Measurements from ENCODE around the gene PPHLN1. TPM values are rescaled to one million over a fixed set of nuclear protein-coding genes. Genes with fewer than 3 reads are reported as not detected.

PPHLN1 gene
- polyA plus RNA-seq, 3 donors, result 40.7 to 74.8 (median 68.7) TPM

DNA sequence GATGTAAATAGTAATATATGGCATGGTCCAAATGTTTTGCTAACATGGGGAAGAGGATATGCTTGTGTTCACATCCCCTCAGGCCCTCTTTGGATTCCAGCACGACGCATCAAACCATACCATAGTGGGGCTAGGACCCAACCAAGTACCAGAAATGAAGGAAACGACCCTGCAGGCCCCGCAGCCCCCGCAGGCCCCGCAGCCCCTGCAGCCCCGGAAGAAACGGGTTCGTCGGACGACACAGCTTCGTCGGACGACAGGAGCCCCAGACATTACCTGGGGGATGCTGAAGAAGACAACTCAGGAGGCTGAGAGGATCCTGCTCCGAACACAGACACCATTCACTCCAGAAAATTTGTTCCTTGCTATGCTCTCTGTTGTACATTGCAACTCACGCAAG is 119.9 kb downstream of the PPHLN1 start:
- Histone ChIP-seq H3K27me3 (ENCODE audit: control insufficient read depth in 2 of 2, insufficient read depth in 2 of 2, low read length in 2 of 2) (no peaks in the 10 kb centered on the region), H3K4me2 (replicated peaks; ENCODE audit: extremely low read depth, low read length, poor library complexity, severe bottlenecking) (no peak overlapping the region), H3K4me1 (ENCODE audit: control insufficient read depth in 1 of 2, insufficient read depth in 2 of 2, low read length in 2 of 2) (no peaks in the 10 kb centered on the region), H3K36me3 (replicated peaks in 1 of 2; ENCODE audit: control insufficient read depth in 1 of 2, insufficient read depth in 2 of 2, low read length in 2 of 2) (peaks cover 40 to 94% of the 10 kb centered on the region in 2 donors), H4K20me1 (ENCODE audit: insufficient read depth, low read length) (no peaks in the 10 kb centered on the region), H3K9me3 (replicated peaks in 1 of 2; ENCODE audit: control insufficient read depth in 1 of 2, insufficient read depth in 1 of 2, low read length in 2 of 2) (peaks cover 0 to 2% of the 10 kb centered on the region in 2 donors), H3K79me2 (ENCODE audit: insufficient read depth, low read length) (no peaks in the 10 kb centered on the region), H2AFZ (ENCODE audit: insufficient read depth, low read depth, low read length, poor library complexity, severe bottlenecking) (no peak overlapping the region), H3K27ac (ENCODE audit: low read depth in 1 of 2, low read length in 2 of 2) (no peak overlapping the region), H3K9ac (ENCODE audit: insufficient read depth, low read length, poor library complexity, severe bottlenecking) (no peak overlapping the region), H3K4me3 (replicated peaks in 1 of 3; ENCODE audit: low read depth in 2 of 3, low read length in 3 of 3) (no peak overlapping the region)
- Mint-ChIP-seq H3K4me1 (no peaks in the 10 kb centered on the region), H3K9me3 (peaks cover 0 to 3% (median 2%) of the 10 kb centered on the region in 7 donors), H3K27ac (peak overlapping the region in 1 of 7 donors; percentile 56), H3K4me3 (no peak overlapping the region), H3K36me3 (peaks cover 68 to 83% of the 10 kb centered on the region in 2 donors), H3K27me3 (ENCODE audit: low read depth in 3 of 3) (peaks cover 0 to 2% (median 0%) of the 10 kb centered on the region in 3 donors)
- intact Hi-C loops (cut with micrococcal nuclease), result no loop called here
- DNase-seq, result no peak
- TF ChIP-seq, protein P1, sequence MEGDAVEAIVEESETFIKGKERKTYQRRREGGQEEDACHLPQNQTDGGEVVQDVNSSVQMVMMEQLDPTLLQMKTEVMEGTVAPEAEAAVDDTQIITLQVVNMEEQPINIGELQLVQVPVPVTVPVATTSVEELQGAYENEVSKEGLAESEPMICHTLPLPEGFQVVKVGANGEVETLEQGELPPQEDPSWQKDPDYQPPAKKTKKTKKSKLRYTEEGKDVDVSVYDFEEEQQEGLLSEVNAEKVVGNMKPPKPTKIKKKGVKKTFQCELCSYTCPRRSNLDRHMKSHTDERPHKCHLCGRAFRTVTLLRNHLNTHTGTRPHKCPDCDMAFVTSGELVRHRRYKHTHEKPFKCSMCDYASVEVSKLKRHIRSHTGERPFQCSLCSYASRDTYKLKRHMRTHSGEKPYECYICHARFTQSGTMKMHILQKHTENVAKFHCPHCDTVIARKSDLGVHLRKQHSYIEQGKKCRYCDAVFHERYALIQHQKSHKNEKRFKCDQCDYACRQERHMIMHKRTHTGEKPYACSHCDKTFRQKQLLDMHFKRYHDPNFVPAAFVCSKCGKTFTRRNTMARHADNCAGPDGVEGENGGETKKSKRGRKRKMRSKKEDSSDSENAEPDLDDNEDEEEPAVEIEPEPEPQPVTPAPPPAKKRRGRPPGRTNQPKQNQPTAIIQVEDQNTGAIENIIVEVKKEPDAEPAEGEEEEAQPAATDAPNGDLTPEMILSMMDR (IDR thresholded peaks at IDR 0.05), result no peak
- WGBS (ENCODE audit: insufficient coverage), result 100% methylated on average over 3 of the region's 16 CpGs

DNA sequence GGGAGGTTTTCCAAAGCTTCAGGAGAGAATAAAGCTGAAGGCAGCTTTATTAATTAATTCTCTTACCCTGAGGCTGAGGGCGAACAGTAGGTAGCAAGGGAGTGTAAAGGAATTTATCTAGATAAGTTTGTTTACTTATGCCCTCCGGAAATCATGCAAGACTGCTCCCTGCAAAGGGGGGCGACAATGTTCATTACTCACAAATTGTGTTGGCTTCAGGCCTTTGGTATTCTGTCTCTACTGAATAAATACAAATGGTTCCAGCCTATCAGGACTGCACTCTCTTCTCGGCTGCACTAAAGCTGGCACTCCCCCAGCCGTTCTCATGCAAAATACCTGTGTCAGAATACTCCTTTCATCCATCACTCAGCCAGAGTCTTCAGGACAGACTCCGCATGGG is 120.8 kb downstream of the PPHLN1 start:
- WGBS (ENCODE audit: insufficient coverage), result 91% methylated on average over 3 of the region's 6 CpGs
- no peak overlapping the region for H3K4me3 Mint-ChIP-seq
- Histone ChIP-seq H3K4me3 (replicated peaks in 1 of 3; ENCODE audit: low read depth in 2 of 3, low read length in 3 of 3) (no peak overlapping the region), H3K36me3 (replicated peaks in 1 of 2; ENCODE audit: control insufficient read depth in 1 of 2, insufficient read depth in 2 of 2, low read length in 2 of 2) (peaks cover 39 to 86% of the 10 kb centered on the region in 2 donors), H3K79me2 (ENCODE audit: insufficient read depth, low read length) (no peaks in the 10 kb centered on the region), H4K20me1 (ENCODE audit: insufficient read depth, low read length) (no peaks in the 10 kb centered on the region), H3K27ac (ENCODE audit: low read depth in 1 of 2, low read length in 2 of 2) (no peak overlapping the region), H3K9me3 (replicated peaks in 1 of 2; ENCODE audit: control insufficient read depth in 1 of 2, insufficient read depth in 1 of 2, low read length in 2 of 2) (peaks cover 0 to 2% of the 10 kb centered on the region in 2 donors), H3K9ac (ENCODE audit: insufficient read depth, low read length, poor library complexity, severe bottlenecking) (no peak overlapping the region), H2AFZ (ENCODE audit: insufficient read depth, low read depth, low read length, poor library complexity, severe bottlenecking) (no peak overlapping the region), H3K27me3 (ENCODE audit: control insufficient read depth in 2 of 2, insufficient read depth in 2 of 2, low read length in 2 of 2) (no peaks in the 10 kb centered on the region), H3K4me2 (replicated peaks; ENCODE audit: extremely low read depth, low read length, poor library complexity, severe bottlenecking) (no peak overlapping the region), H3K4me1 (ENCODE audit: control insufficient read depth in 1 of 2, insufficient read depth in 2 of 2, low read length in 2 of 2) (no peaks in the 10 kb centered on the region)
- TF ChIP-seq, protein P1 (IDR thresholded peaks at IDR 0.05), result no peak
- peaks cover 0 to 3% (median 2%) of the 10 kb centered on the region in 7 donors for H3K9me3 Mint-ChIP-seq
- H3K4me1 Mint-ChIP-seq, result no peaks in the 10 kb centered on the region
- DNase-seq, result no peak
- peaks cover 0 to 2% (median 0%) of the 10 kb centered on the region in 3 donors for H3K27me3 Mint-ChIP-seq (ENCODE audit: low read depth in 3 of 3)
- intact Hi-C loops (cut with micrococcal nuclease), result no loop called here
- peaks cover 66 to 80% of the 10 kb centered on the region in 2 donors for H3K36me3 Mint-ChIP-seq
- peak overlapping the region in 2 of 7 donors; percentile 26 to 70 for H3K27ac Mint-ChIP-seq
